ENCODE measurements around the gene FNDC3B. TPM values are rescaled to one million over a fixed set of nuclear protein-coding genes. Genes with fewer than 3 reads are reported as not detected.

Gene FNDC3B
- total RNA-seq, 2 donors from 2014 or later = 17.6 to 17.9 TPM

DNA sequence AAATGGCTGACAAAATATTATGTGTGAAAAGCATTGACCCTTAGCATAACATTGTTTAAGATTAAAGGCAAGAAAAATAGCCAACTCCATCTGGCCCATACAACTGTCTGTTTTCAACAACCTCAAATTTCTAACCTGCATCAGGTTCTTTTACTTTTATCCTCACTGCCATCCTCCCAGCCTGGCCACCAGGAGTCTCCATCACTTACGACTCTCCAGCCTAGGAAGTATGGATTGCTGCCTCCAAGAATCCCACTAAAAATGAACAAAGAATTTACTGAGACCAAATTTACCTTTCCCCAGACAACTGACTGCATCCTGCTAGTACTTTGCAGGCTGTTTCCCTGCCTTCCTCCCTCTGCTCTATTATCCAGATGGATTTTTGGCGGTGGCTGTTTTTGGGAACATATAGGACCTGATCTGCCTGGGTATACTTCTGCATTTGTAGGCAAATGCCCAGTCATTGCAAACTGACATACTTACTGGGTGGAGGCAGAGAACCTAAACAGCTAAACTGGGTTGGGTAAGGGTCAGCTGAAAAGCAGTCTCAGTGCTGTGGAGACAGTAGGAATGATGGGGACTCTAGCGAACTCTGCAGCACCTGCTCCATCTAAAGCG, 264.7 kb downstream of the FNDC3B start:
- Mint-ChIP-seq H3K9me3 (no peaks in the 10 kb centered on the region), H3K27me3 (no peaks in the 10 kb centered on the region), H3K4me1 (no peaks in the 10 kb centered on the region), H3K27ac (no peak overlapping the region), H3K4me3 (no peak overlapping the region), H3K36me3 (ENCODE audit: low read depth) (peaks cover 65% of the 10 kb centered on the region)
- ATAC-seq (replicated peaks) = no peak

- H3K4me1 Mint-ChIP-seq = no peaks in the 10 kb centered on the region
- H3K9me3 Mint-ChIP-seq = no peaks in the 10 kb centered on the region
- no peak for ATAC-seq (replicated peaks)
- no peaks in the 10 kb centered on the region for H3K27me3 Mint-ChIP-seq
- H3K4me3 Mint-ChIP-seq = no peak overlapping the region
- no peak overlapping the region for H3K27ac Mint-ChIP-seq
- peaks cover 65% of the 10 kb centered on the region for H3K36me3 Mint-ChIP-seq (ENCODE audit: low read depth)
These were observed 266.2 kb downstream of the FNDC3B start for GRCh38 chr3:172305552-172305951.

GRCh38 chr3:172305974-172306373, 266.6 kb downstream of the FNDC3B start:
- Mint-ChIP-seq H3K27me3 (no peaks in the 10 kb centered on the region), H3K27ac (no peak overlapping the region), H3K4me1 (no peaks in the 10 kb centered on the region), H3K9me3 (no peaks in the 10 kb centered on the region), H3K4me3 (no peak overlapping the region), H3K36me3 (ENCODE audit: low read depth) (peaks cover 65% of the 10 kb centered on the region)
- no peak for ATAC-seq (replicated peaks)

GRCh38 chr3:172307141-172307560, 267.8 kb downstream of the FNDC3B start:
- H3K4me1 Mint-ChIP-seq = no peaks in the 10 kb centered on the region
- no peaks in the 10 kb centered on the region for H3K27me3 Mint-ChIP-seq
- H3K36me3 Mint-ChIP-seq (ENCODE audit: low read depth) = peaks cover 72% of the 10 kb centered on the region
- H3K4me3 Mint-ChIP-seq = no peak overlapping the region
- no peaks in the 10 kb centered on the region for H3K9me3 Mint-ChIP-seq
- ATAC-seq (replicated peaks) = no peak
- no peak overlapping the region for H3K27ac Mint-ChIP-seq

DNA sequence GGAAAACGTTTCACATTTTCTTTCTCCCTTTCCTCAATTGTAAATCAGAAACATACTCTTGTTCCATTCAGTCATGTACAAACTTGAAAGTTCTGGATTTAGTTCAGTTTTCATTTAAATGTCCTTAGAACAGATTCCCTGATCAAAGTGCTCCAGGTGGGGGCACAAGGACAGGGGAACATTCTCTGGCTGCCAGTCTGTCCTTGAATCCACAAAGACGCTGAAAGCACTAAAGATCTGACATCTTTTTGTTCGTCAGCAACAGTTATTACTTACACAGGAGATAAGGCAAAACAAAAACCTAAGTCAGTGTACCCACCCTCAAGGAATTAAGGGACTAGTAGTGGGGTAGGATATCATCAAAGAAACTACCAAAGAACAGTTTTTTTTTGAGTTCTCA, 269.7 kb downstream of the FNDC3B start:
- Mint-ChIP-seq H3K27ac (peak overlapping the region; percentile 26), H3K9me3 (no peaks in the 10 kb centered on the region), H3K4me1 (peaks cover 5% of the 10 kb centered on the region), H3K4me3 (no peak overlapping the region), H3K36me3 (ENCODE audit: low read depth) (peaks cover 76% of the 10 kb centered on the region), H3K27me3 (no peaks in the 10 kb centered on the region)
- ATAC-seq (replicated peaks) = no peak

DNA sequence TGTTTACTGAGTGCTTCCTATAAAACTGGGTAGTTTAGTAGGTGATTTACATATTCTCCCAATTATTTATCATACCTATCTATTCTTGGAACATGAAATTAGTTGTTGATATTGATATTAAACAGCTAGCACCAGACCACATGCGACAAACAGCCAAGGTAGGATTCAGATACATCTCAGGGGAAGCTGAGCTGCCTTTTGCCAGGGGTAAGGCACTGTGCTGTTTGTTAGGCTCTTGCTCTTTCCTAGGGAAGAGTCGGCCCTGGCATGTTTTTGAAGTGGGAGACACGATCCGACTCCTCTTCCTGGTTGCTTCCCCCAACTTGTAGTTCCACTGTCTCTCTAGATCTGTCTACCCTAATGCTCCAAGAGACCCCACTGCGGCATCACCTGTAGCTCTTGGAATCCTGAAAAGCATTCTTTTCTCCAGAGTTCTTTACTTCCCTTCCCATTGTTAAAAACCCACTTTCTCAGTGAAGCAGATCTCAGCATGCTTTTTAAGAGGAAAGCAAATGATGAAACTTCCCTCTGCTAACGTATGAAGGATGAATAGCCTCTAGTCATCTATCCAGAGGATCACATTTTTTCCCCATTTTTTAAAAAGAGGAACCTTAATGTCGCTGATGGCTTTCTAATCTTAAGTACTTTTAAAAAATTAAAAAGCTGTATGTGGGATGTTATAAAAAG, 270.5 kb downstream of the FNDC3B start:
- Mint-ChIP-seq H3K27ac (peak overlapping the region; percentile 14), H3K4me3 (no peak overlapping the region), H3K9me3 (no peaks in the 10 kb centered on the region), H3K4me1 (peaks cover 5% of the 10 kb centered on the region), H3K27me3 (no peaks in the 10 kb centered on the region), H3K36me3 (ENCODE audit: low read depth) (peaks cover 71% of the 10 kb centered on the region)
- no peak for ATAC-seq (replicated peaks)

GRCh38 chr3:172310428-172310760, 271.0 kb downstream of the FNDC3B start:
- ATAC-seq (replicated peaks) = no peak
- peaks cover 6% of the 10 kb centered on the region for H3K4me1 Mint-ChIP-seq

GRCh38 chr3:172311217-172311616, 271.8 kb downstream of the FNDC3B start:
- no peak overlapping the region for H3K4me3 Mint-ChIP-seq
- H3K27me3 Mint-ChIP-seq = no peaks in the 10 kb centered on the region
- H3K36me3 Mint-ChIP-seq (ENCODE audit: low read depth) = peaks cover 77% of the 10 kb centered on the region
- no peak for ATAC-seq (replicated peaks)
- no peaks in the 10 kb centered on the region for H3K9me3 Mint-ChIP-seq
- peaks cover 9% of the 10 kb centered on the region for H3K4me1 Mint-ChIP-seq
- H3K27ac Mint-ChIP-seq = no peak overlapping the region

More at GRCh38 chr3:172310428-172310760, 271.0 kb downstream of the FNDC3B start:
- H3K27me3 Mint-ChIP-seq = no peaks in the 10 kb centered on the region
- peaks cover 72% of the 10 kb centered on the region for H3K36me3 Mint-ChIP-seq (ENCODE audit: low read depth)
- H3K4me3 Mint-ChIP-seq = no peak overlapping the region
- H3K27ac Mint-ChIP-seq = peak overlapping the region; percentile 14
- no peaks in the 10 kb centered on the region for H3K9me3 Mint-ChIP-seq

- no peak for ATAC-seq (replicated peaks)
- Mint-ChIP-seq H3K36me3 (ENCODE audit: low read depth) (peaks cover 76% of the 10 kb centered on the region), H3K4me1 (peaks cover 9% of the 10 kb centered on the region), H3K27ac (no peak overlapping the region), H3K4me3 (no peak overlapping the region), H3K9me3 (no peaks in the 10 kb centered on the region), H3K27me3 (no peaks in the 10 kb centered on the region)
These were observed 272.6 kb downstream of the FNDC3B start for GRCh38 chr3:172312001-172312400.

DNA sequence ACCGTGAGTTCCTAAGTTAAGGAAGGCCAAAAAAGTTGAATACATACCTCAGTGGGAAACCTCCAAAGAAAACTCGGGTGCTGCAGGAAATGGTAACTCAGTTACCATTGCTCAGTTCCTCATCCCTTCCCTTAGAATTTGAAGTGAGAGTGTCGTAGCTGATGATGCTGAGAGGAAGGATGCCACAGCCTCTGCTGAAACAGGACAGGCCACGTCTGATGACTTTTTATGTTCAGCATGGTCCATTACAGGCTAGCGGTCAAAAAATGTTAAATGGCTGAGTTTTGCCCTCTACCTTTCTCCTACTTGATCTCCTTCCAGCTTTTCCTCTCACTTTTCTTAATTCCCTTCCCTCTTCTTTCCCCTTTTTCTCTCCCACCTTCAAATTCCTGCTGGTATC, 273.3 kb downstream of the FNDC3B start:
- H3K9me3 Mint-ChIP-seq = no peaks in the 10 kb centered on the region
- peaks cover 76% of the 10 kb centered on the region for H3K36me3 Mint-ChIP-seq (ENCODE audit: low read depth)
- H3K27ac Mint-ChIP-seq = peak overlapping the region; percentile 32

DNA sequence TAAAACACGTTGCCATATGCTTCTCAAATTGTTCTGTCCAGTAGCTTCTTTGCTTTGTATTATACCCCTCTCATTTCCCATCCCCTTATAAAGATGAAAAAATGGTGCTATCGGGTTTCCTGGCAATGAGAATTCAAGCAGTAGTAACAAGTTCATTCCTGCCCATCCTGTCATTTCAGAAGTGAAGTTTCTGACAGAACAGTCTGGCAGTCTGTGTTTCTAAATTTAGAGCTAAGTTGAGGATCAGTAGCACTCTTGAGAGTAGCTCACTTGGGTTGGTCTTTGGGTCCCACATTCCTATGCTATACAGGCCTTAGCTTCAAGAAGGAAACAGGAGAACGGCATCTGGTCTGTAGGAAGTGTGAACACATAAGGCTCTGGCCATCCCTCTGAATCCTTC, 274.3 kb downstream of the FNDC3B start:
- Mint-ChIP-seq H3K4me1 (peaks cover 19% of the 10 kb centered on the region), H3K4me3 (no peak overlapping the region), H3K9me3 (no peaks in the 10 kb centered on the region), H3K36me3 (ENCODE audit: low read depth) (peaks cover 73% of the 10 kb centered on the region), H3K27ac (peak overlapping the region; percentile 70), H3K27me3 (no peaks in the 10 kb centered on the region)
- ATAC-seq (replicated peaks) = no peak

More for the DNA sequence above, 273.3 kb downstream of the FNDC3B start:
- H3K4me3 Mint-ChIP-seq = no peak overlapping the region
- H3K27me3 Mint-ChIP-seq = no peaks in the 10 kb centered on the region
- peaks cover 12% of the 10 kb centered on the region for H3K4me1 Mint-ChIP-seq
- ATAC-seq (replicated peaks) = no peak

- Mint-ChIP-seq H3K36me3 (ENCODE audit: low read depth) (peaks cover 66% of the 10 kb centered on the region), H3K9me3 (no peaks in the 10 kb centered on the region), H3K4me1 (peaks cover 19% of the 10 kb centered on the region), H3K4me3 (no peak overlapping the region), H3K27me3 (no peaks in the 10 kb centered on the region), H3K27ac (peak overlapping the region; percentile 70)
- ATAC-seq (replicated peaks) = no peak
These were observed 275.3 kb downstream of the FNDC3B start for GRCh38 chr3:172314591-172315160.

GRCh38 chr3:172315401-172316091, 276.2 kb downstream of the FNDC3B start:
- H3K36me3 Mint-ChIP-seq (ENCODE audit: low read depth) = peaks cover 64% of the 10 kb centered on the region
- peak overlapping the region; percentile 68 for H3K27ac Mint-ChIP-seq
- H3K4me1 Mint-ChIP-seq = peaks cover 19% of the 10 kb centered on the region
- peak; percentile 79 for ATAC-seq (replicated peaks)
- no peaks in the 10 kb centered on the region for H3K9me3 Mint-ChIP-seq
- no peak overlapping the region for H3K4me3 Mint-ChIP-seq
- H3K27me3 Mint-ChIP-seq = no peaks in the 10 kb centered on the region

- Mint-ChIP-seq H3K36me3 (ENCODE audit: low read depth) (peaks cover 54% of the 10 kb centered on the region), H3K27ac (no peak overlapping the region), H3K4me3 (no peak overlapping the region), H3K27me3 (no peaks in the 10 kb centered on the region), H3K4me1 (peaks cover 19% of the 10 kb centered on the region), H3K9me3 (no peaks in the 10 kb centered on the region)
- ATAC-seq (replicated peaks) = no peak
These were observed 277.4 kb downstream of the FNDC3B start for GRCh38 chr3:172316758-172317157.

GRCh38 chr3:172317481-172317880, 278.1 kb downstream of the FNDC3B start:
- Mint-ChIP-seq H3K9me3 (no peaks in the 10 kb centered on the region), H3K27me3 (no peaks in the 10 kb centered on the region), H3K36me3 (ENCODE audit: low read depth) (peaks cover 46% of the 10 kb centered on the region), H3K27ac (peak overlapping the region; percentile 75), H3K4me1 (peaks cover 19% of the 10 kb centered on the region), H3K4me3 (peak overlapping the region; percentile 32)
- ATAC-seq (replicated peaks) = no peak
